Measurements from ENCODE around the gene GLI3. TPM values are rescaled to one million over a fixed set of nuclear protein-coding genes. Genes with fewer than 3 reads are reported as not detected.

Gene GLI3
- total and polyA plus RNA-seq, 2 of the 8 experiments (the other 6 are each of a cell fraction or from before 2014, with no cell fraction given): 8.0 to 31.1 TPM

GRCh38 chr7:41977151-41977651 is 259.8 kb downstream of the GLI3 start (continued):
- no peak for TF ChIP-seq CBX5 (IDR thresholded peaks at IDR 0.05; ENCODE audit: low read depth, low read length)
